Liver (tissue), 3 donors: ENCODE results near the gene B3GNT9.

Source experiments
- GABPA ChIP-seq, 2 donors: IDR thresholded peaks in 1 of 2; conservative IDR thresholded peaks in 1 of 2; 2 replicates each; pipeline ENCODE4 v1.6.1; 2016; ENCODE audit warnings: antibody characterized with exemption in 2 of 2, mild to moderate bottlenecking in 1 of 2, moderate library complexity in 1 of 2
- RAD21 ChIP-seq, 2 donors: IDR thresholded peaks; 2 replicates each; pipeline ENCODE4 v1.6.1; 2016; ENCODE audit warnings: antibody characterized with exemption in 2 of 2, mild to moderate bottlenecking in 2 of 2
- TF ChIP-seq, protein P1 (sequence below): fragments of 150-350 bp; IDR thresholded peaks from 2 replicates; pipeline ENCODE4 v1.5.1; 2017; ENCODE audit warnings: improper control_type of control experiment, low read depth, low read length; ENCODE audit not compliant: missing input control
- TF ChIP-seq, protein P2 (sequence below): IDR thresholded peaks from 2 replicates; pipeline ENCODE4 v1.6.1; 2016; ENCODE audit warnings: antibody characterized with exemption
- donor health status: healthy.
- donor health status: healthy.

DNA sequence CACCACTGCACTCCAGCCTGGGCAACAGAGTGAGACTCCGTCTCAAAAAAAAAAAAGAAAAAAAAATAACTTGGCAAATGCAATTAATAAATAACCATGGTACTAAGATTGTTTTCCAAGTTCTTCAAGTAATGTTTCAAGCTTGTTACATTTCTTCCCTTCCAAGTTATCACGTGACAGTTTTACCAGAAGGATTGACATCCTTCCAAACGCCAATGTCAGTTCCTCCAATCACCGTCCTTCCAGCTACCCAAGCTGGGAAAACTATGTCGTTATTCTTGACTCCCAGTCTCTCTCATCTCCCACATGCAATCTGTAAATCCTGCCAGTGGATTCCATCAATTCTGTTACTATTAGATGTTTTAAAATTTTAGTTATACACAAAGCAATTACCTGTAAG lies 44.9 kb downstream of the B3GNT9 start:
- TF ChIP-seq, protein P1, sequence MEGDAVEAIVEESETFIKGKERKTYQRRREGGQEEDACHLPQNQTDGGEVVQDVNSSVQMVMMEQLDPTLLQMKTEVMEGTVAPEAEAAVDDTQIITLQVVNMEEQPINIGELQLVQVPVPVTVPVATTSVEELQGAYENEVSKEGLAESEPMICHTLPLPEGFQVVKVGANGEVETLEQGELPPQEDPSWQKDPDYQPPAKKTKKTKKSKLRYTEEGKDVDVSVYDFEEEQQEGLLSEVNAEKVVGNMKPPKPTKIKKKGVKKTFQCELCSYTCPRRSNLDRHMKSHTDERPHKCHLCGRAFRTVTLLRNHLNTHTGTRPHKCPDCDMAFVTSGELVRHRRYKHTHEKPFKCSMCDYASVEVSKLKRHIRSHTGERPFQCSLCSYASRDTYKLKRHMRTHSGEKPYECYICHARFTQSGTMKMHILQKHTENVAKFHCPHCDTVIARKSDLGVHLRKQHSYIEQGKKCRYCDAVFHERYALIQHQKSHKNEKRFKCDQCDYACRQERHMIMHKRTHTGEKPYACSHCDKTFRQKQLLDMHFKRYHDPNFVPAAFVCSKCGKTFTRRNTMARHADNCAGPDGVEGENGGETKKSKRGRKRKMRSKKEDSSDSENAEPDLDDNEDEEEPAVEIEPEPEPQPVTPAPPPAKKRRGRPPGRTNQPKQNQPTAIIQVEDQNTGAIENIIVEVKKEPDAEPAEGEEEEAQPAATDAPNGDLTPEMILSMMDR, result no peak
- TF ChIP-seq, protein P2, sequence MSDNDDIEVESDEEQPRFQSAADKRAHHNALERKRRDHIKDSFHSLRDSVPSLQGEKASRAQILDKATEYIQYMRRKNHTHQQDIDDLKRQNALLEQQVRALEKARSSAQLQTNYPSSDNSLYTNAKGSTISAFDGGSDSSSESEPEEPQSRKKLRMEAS, result no peak
- TF ChIP-seq RAD21 (IDR thresholded peaks at IDR 0.05), result no peak
- TF ChIP-seq GABPA (IDR thresholded peaks at IDR 0.05 in 1 of 2, conservative IDR thresholded peaks at IDR 0.05 in 1 of 2), result no peak
